Gastroesophageal sphincter (tissue), 3 donors: ENCODE measurements around the gene L2HGDH.
"Not testable (repeated sequence)": the region's sequence is repeated elsewhere in the genome, so short reads cannot be mapped to it uniquely, and the experiment has no call there.

Experiments
- CTCF ChIP-seq, 4 experiments: fragments of 200-600 bp in 2 of 4; fragments of 450-650 bp in 2 of 4; sonication (generic) in 1 of 4; IDR thresholded peaks; one replicate each; pipeline ENCODE4 v1.5.1; 2017 to 2019; ENCODE audit warnings: antibody characterized with exemption in 4 of 4, mild to moderate bottlenecking in 2 of 4, moderate library complexity in 2 of 4
- EP300 ChIP-seq: sonication (generic); formaldehyde crosslinking; IDR thresholded peaks from one replicate; pipeline ENCODE4 v1.6.1; 2017; ENCODE audit warnings: antibody characterized with exemption, mild to moderate bottlenecking
- POLR2A ChIP-seq, 2 donors: fragments of 450-650 bp; IDR thresholded peaks; one replicate each; pipeline ENCODE4 v1.6.1; 2017; ENCODE audit warnings: antibody characterized with exemption in 2 of 2, mild to moderate bottlenecking in 2 of 2, moderate library complexity in 1 of 2

- not testable (repeated sequence) for TF ChIP-seq CTCF (IDR thresholded peaks at IDR 0.05); POLR2A (IDR thresholded peaks at IDR 0.05); EP300
These were observed 44.3 kb upstream of the L2HGDH start for GRCh38 chr14:50356283-50356682.
